Activated T-helper 9 cell treated with anti-CD3 and anti-CD28 coated beads, Interleukin-2, amount 50 U/mL, for 16 hours (primary cell): Measurements from ENCODE around the gene SAMD4A.

Source experiments
- DNase-seq: peaks from one replicate; pipeline ENCODE4 v3.0.0-alpha.2; 2020; ENCODE audit warnings: low read depth

SAMD4A gene

GRCh38 chr14:54686219-54686870 lies 119.4 kb downstream of the SAMD4A start:
- DNase-seq, result no peak

- no peak for DNase-seq
Measured at GRCh38 chr14:54686871-54687749, 120.2 kb downstream of the SAMD4A start.

DNA sequence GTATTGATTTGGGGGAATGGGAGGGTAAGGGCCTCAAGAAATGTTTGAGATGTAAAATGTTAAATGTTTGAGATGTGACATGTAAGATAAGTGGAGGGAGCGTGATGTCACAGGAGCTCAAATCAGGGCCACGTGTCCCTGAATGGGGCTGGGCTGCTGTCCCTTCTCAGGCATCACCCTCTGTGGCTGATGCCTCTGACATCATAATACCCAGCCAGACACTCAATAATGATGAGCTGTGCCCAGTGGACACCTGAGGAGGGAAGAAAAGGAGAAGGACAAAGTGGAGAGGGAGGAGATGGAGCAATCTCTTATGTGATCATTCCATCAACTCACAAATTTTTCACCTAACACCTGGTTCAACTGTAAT lies 120.8 kb downstream of the SAMD4A start:
- no peak for DNase-seq

DNA sequence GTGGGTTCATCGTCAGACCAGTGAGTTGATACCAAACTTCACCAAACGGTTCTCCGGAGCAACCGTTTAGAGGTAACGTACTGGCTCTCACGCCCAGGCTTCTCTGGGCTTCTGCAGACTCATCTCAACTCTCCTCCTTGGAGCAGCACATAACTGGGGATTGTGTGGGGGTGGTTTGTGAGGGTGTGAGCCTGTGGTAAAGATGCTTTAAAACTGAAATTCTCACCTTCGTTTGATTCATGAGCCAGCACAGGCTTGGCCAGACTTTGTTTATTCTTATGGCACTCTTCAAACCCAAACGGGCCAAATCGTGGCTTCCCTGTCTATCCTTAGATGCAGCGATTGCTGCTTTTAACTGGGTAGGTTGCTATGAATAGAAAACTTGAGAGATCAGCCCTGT lies 121.3 kb downstream of the SAMD4A start:
- no peak for DNase-seq

- DNase-seq, result no peak
Measured at GRCh38 chr14:54689928-54690327, 123.0 kb downstream of the SAMD4A start.

GRCh38 chr14:54690887-54691286 lies 124.0 kb downstream of the SAMD4A start:
- DNase-seq, result no peak

GRCh38 chr14:54691525-54692283 lies 124.8 kb downstream of the SAMD4A start:
- DNase-seq, result peak; percentile 13

DNA sequence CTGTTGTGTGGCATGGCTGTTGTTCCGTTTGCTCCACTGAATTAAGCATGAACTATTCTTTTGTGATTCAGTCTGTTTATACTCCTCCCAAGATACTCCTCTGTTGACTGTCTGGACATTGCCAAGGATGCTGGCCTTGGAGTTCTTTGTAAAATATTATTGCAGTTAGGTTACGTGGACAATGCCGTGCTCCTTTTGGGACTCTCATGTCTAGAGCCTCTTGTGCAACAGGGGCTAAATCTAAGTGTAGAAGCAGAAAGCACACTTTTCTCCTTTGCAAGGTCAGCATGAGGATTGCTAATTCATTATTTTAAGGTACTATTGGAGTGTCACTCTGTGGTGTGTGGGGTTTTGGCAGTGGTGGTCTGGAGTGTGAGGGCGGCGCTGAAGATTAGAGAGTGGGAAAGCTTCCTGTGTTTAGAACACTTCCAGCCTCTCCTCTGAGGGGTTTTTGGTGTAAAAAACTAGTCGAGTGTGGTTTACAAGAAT lies 125.4 kb downstream of the SAMD4A start:
- no peak for DNase-seq

- DNase-seq, result no peak
Measured at GRCh38 chr14:54693761-54694160, 126.8 kb downstream of the SAMD4A start.

- DNase-seq, result no peak
Measured at GRCh38 chr14:54695196-54695595, 128.3 kb downstream of the SAMD4A start.

- DNase-seq, result no peak
Measured at GRCh38 chr14:54697001-54697400, 130.1 kb downstream of the SAMD4A start.

DNA sequence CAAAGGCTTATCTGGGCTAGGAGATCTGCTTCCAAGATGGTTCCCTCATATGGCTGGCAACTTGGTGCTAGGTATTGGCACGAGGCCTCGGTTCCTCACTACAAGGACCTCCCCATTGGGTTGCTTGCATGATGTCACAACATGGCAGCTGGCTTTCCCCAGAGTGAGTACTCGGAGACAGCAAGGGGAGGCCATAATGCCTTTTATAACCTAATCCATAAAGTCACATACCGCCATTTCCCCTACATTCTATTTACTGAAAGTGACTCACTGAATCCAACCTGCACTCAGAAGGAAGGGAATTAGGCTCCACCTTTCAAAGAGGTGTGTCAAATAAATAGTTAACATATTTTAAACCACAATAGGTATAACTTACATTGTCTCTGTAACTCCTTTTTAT lies 130.9 kb downstream of the SAMD4A start:
- DNase-seq, result no peak

GRCh38 chr14:54698501-54698900 lies 131.6 kb downstream of the SAMD4A start:
- no peak for DNase-seq

DNA sequence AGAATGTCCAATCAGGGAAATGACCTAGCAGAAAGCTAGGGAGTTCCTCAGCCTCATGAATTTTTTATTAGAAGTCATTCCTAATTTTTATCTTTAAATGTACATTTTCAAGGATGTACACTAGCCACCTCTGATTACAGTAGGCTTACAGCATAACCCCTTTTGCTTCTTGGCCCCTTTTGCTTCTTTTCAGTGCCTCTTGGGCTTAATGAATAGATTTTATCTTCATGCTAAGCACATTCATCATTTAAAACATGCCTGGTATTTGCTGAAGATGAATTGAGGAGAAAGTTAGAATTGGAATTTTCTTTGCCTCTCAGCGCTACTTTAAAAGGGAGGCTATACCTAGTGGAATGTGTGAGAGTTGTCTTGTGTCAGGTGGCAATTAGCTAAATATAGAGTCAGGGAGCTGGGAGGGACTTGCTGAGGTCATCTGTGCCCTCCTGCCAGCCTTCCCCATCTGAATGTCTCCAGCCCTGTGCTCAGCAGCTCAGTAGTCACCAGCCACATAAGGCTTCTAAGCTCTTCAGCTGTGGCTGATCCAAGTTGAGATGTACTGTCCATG lies 132.1 kb downstream of the SAMD4A start:
- no peak for DNase-seq

DNA sequence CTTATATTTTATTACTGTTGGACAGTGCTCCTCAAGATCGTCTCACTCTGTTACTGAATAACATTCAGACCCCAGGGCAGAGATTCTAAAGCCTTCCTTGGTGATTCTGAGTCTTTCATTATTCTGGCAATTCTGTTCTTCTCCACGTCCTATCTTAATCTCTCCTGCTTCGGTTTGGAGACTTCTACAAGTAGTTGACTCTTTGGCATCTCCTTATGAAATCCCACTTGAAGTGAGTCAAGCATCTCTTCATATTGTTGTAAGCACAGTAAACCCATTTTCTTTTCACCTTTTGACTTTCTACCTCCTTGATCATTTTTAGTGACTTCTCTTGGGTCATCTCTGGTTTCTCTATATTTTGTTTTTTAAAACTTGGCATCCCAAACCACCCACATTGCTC lies 132.8 kb downstream of the SAMD4A start:
- DNase-seq, result no peak

- DNase-seq, result no peak
Measured at GRCh38 chr14:54700717-54701116, 133.8 kb downstream of the SAMD4A start.

GRCh38 chr14:54702014-54702491 lies 135.1 kb downstream of the SAMD4A start:
- no peak for DNase-seq

GRCh38 chr14:54702492-54702891 lies 135.6 kb downstream of the SAMD4A start:
- DNase-seq, result no peak

DNA sequence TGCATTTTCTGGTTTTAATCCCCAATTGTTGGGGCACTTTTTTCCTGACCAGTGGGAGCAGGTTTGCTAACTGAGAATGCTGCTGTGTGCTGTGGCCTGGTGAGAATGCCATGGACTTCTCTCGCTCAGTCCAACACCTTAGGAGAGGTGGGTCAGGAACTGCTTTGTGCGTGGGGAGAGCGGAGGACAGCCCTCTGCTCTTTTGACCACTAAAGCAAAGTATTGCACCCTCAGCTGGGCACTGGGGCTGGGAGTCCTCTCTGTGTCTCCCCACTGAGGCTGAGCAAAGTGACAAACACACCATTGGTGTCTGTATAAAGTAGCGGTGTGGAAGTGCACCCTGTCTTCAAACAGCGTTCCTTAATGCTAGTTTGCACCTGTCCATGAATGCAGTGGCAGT lies 136.2 kb downstream of the SAMD4A start:
- no peak for DNase-seq

DNA sequence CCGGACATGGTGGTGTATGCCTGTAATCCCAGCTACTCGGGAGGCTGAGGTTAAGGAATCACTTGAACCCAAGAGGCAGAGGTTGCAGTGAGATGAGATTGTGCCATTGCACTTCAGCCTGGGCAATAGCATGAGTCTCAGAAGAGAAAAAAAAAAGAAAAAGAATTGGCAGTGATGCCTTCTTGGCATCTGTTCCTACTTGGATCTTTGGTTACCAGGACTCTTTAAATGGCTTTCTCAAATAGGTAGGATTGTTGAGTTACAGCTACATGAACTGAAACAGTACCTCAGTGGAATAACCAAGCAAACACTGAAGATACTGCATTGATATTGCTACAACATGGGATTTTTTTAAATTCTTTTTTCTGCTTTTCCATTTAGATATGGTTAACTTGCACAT lies 136.8 kb downstream of the SAMD4A start:
- no peak for DNase-seq

GRCh38 chr14:54704768-54705167 lies 137.8 kb downstream of the SAMD4A start:
- no peak for DNase-seq

GRCh38 chr14:54706769-54707168 lies 139.8 kb downstream of the SAMD4A start:
- no peak for DNase-seq
